GM23338 (cell line): Measurements from ENCODE around the gene RAG1. TPM values are rescaled to one million over a fixed set of nuclear protein-coding genes. Genes with fewer than 3 reads are reported as not detected.
A peak's percentile ranks its signal among the peaks of the same experiment; 100 is the strongest.
"Not testable (repeated sequence)": the region's sequence is repeated elsewhere in the genome, so short reads cannot be mapped to it uniquely, and the experiment has no call there.

Experiments used
- ATAC-seq: fragments of 200-7000 bp; cut with Tn5 transposase; 3 replicates; pipeline ENCODE4 v1.9.1; 2020
- DNase-seq: peaks from one replicate; pipeline ENCODE4 v3.0.0-alpha.2; 2015; ENCODE audit warnings: low spot score
- H2AFZ ChIP-seq: fragments of 200-600 bp; sonication (generic); 2 replicates; pipeline ENCODE4 v1.8.0; 2016; ENCODE audit warnings: antibody characterized with exemption, mild to moderate bottlenecking, moderate library complexity
- H3F3A ChIP-seq: fragments of 200-600 bp; sonication (generic); replicated peaks from 2 replicates; pipeline ENCODE4 v1.8.0; 2017; ENCODE audit warnings: antibody characterized with exemption, mixed run types, low read depth
- H3K27ac ChIP-seq: fragments of 200-600 bp; sonication (generic); 2 replicates; pipeline ENCODE4 v1.6.1; 2016; ENCODE audit warnings: low read depth
- H3K27me3 ChIP-seq: fragments of 200-600 bp; sonication (generic); 2 replicates; pipeline ENCODE4 v1.8.0; 2016; ENCODE audit warnings: mild to moderate bottlenecking, mixed run types, moderate library complexity; ENCODE audit not compliant: insufficient read depth
- H3K36me3 ChIP-seq: fragments of 200-600 bp; sonication (generic); 2 replicates; pipeline ENCODE4 v1.8.0; 2016; ENCODE audit warnings: mild to moderate bottlenecking; ENCODE audit not compliant: insufficient read depth
- H3K4me1 ChIP-seq: fragments of 200-600 bp; sonication (generic); 2 replicates; pipeline ENCODE4 v1.8.0; 2016; ENCODE audit warnings: mild to moderate bottlenecking, moderate library complexity; ENCODE audit not compliant: insufficient read depth
- H3K4me2 ChIP-seq: fragments of 200-600 bp; sonication (generic); 2 replicates; pipeline ENCODE4 v1.7.1; 2017; ENCODE audit warnings: mixed run types
- H3K4me3 ChIP-seq: fragments of 200-600 bp; sonication (generic); 2 replicates; pipeline ENCODE4 v1.6.1; 2016; ENCODE audit warnings: mixed run types
- H3K79me2 ChIP-seq: fragments of 200-600 bp; sonication (generic); replicated peaks from 2 replicates; pipeline ENCODE4 v1.8.0; 2017; ENCODE audit warnings: mild to moderate bottlenecking; ENCODE audit not compliant: insufficient read depth
- H3K9me2 ChIP-seq: fragments of 200-600 bp; sonication (generic); 2 replicates; pipeline ENCODE4 v1.8.0; 2017; ENCODE audit not compliant: insufficient read depth
- H4K20me1 ChIP-seq: fragments of 200-600 bp; sonication (generic); replicated peaks from 2 replicates; pipeline ENCODE4 v1.8.0; 2017; ENCODE audit warnings: mild to moderate bottlenecking; ENCODE audit not compliant: insufficient read depth
- H3K27ac Mint-ChIP-seq: 2 replicates; pipeline ENCODE4 v1.8.0; 2020; ENCODE audit warnings: inconsistent platforms, mild to moderate bottlenecking, moderate library complexity, mixed read lengths
- H3K27me3 Mint-ChIP-seq: 3 replicates; pipeline ENCODE4 v1.8.0; 2022; ENCODE audit warnings: low read depth, mild to moderate bottlenecking, moderate library complexity, mixed read lengths, inconsistent platforms; ENCODE audit not compliant: insufficient read depth, poor library complexity
- H3K36me3 Mint-ChIP-seq: 3 replicates; pipeline ENCODE4 v1.8.0; 2021; ENCODE audit warnings: low read depth, mild to moderate bottlenecking, inconsistent platforms, moderate library complexity, mixed read lengths
- H3K4me1 Mint-ChIP-seq: 3 replicates; pipeline ENCODE4 v1.8.0; 2020; ENCODE audit warnings: mild to moderate bottlenecking, inconsistent platforms, mixed read lengths
- H3K4me3 Mint-ChIP-seq: 3 replicates; pipeline ENCODE4 v1.8.0; 2021; ENCODE audit warnings: moderate library complexity, mild to moderate bottlenecking, inconsistent platforms, mixed read lengths
- H3K9me3 Mint-ChIP-seq: 3 replicates; pipeline ENCODE4 v1.8.0; 2020; ENCODE audit warnings: moderate library complexity, mild to moderate bottlenecking, inconsistent platforms, mixed read lengths
- CREB1 ChIP-seq: fragments of 250-450 bp; sonication (Bioruptor Pico); IDR thresholded peaks from 2 replicates; pipeline ENCODE4 v1.5.0; 2020; ENCODE audit warnings: low read depth, mild to moderate bottlenecking, moderate library complexity
- CTCF ChIP-seq, 2 experiments: fragments of 200-600 bp in 1 of 2; sonication (generic) in 1 of 2; conservative IDR thresholded peaks; 2 replicates each; pipeline versions ENCODE4 v1.5.1 to v1.6.1; 2016 to 2017; ENCODE audit warnings: antibody characterized with exemption in 2 of 2, low read depth in 2 of 2, mild to moderate bottlenecking in 2 of 2, moderate library complexity in 1 of 2
- ETS1 ChIP-seq: IDR thresholded peaks from 2 replicates; pipeline ENCODE4 v1.6.1; 2016; ENCODE audit warnings: antibody characterized with exemption
- EZH2 ChIP-seq: fragments of 200-600 bp; sonication (generic); IDR thresholded peaks from one replicate; pipeline ENCODE4 v1.8.0; 2017; ENCODE audit warnings: antibody characterized with exemption, mild to moderate bottlenecking, low read depth; ENCODE audit not compliant: unreplicated experiment
- EZH2phosphoT487 ChIP-seq: fragments of 200-600 bp; sonication (generic); IDR thresholded peaks from one replicate; pipeline ENCODE4 v1.8.1; 2018; ENCODE audit warnings: antibody characterized with exemption; ENCODE audit not compliant: unreplicated experiment
- JUNB ChIP-seq: IDR thresholded peaks from one replicate; pipeline ENCODE4 v1.6.1; 2016; ENCODE audit warnings: antibody characterized with exemption; ENCODE audit not compliant: unreplicated experiment
- NANOG ChIP-seq: IDR thresholded peaks from 2 replicates; pipeline ENCODE4 v1.6.1; 2016; ENCODE audit warnings: antibody characterized with exemption, borderline replicate concordance
- POLR2AphosphoS5 ChIP-seq: IDR thresholded peaks from 2 replicates; pipeline ENCODE4 v1.6.1; 2016; ENCODE audit warnings: antibody characterized with exemption, low read depth
- STAT1 ChIP-seq: IDR thresholded peaks from one replicate; pipeline ENCODE4 v1.6.1; 2016; ENCODE audit warnings: antibody characterized with exemption; ENCODE audit not compliant: unreplicated experiment
- ZNF331 ChIP-seq: fragments of 250-450 bp; sonication (Bioruptor Pico); IDR thresholded peaks from 2 replicates; pipeline ENCODE4 v1.5.0; 2020; ENCODE audit warnings: low read depth, mild to moderate bottlenecking, moderate library complexity
- polyA plus RNA-seq: library from polyadenylated mRNA; unstranded; fragments of >200 nt; fragmentation: Nextera tagmentation; extraction: Ambion mirVana; gene quantifications from 2 replicates; pipeline ENCODE4 v1.2.1, GENCODE V29; 2016
- total RNA-seq: library from RNA; depleted of rRNA; stranded (reverse); fragments of >200 nt; shearing (Covaris generic); gene quantifications from 2 replicates; pipeline ENCODE4 v1.2.3, GENCODE V29; 2014

The RAG1 gene
- total and polyA plus RNA-seq, 2 experiments from 2014 or later, result 0.89 to 1.4 TPM

GRCh38 chr11:36550385-36551115, 17.3 kb upstream of the RAG1 start (continued):
- TF ChIP-seq CTCF (conservative IDR thresholded peaks at IDR 0.05; ENCODE audit: low read depth in 2 of 2) (no peak), NANOG (no peak), CREB1 (CRISPR knock-in tag) (no peak), STAT1 (no peak), JUNB (no peak), ZNF331 (CRISPR knock-in tag) (no peak), EZH2 (no peak)

GRCh38 chr11:36557390-36557789, 10.4 kb upstream of the RAG1 start:
- Histone ChIP-seq H3K4me2 (peak overlapping the region; percentile 7; the same call in 1 of the 2 replicates), H2AFZ (peak overlapping the region; percentile 64; the same call in 1 of the 2 replicates), H3K4me3 (peak overlapping the region; percentile 36)
- not testable (repeated sequence) for H3K27me3 ChIP-seq, H4K20me1 ChIP-seq, H3K27ac Mint-ChIP-seq, H3K36me3 ChIP-seq, H3K79me2 ChIP-seq, H3K4me1 ChIP-seq, ATAC-seq, H3K27me3 Mint-ChIP-seq, H3K4me3 Mint-ChIP-seq, H3F3A ChIP-seq, H3K4me1 Mint-ChIP-seq, H3K27ac ChIP-seq, H3K9me2 ChIP-seq, H3K36me3 Mint-ChIP-seq
- peaks cover 12% of the 10 kb centered on the region for H3K9me3 Mint-ChIP-seq
- peak; percentile 22 for DNase-seq

- Mint-ChIP-seq H3K9me3 (peaks cover 12% of the 10 kb centered on the region), H3K27ac (no peak overlapping the region), H3K4me3 (no peak overlapping the region), H3K4me1 (peaks cover 3% of the 10 kb centered on the region; the same call in 1 of the 3 replicates), H3K27me3 (no peaks in the 10 kb centered on the region), H3K36me3 (peaks cover 4% of the 10 kb centered on the region; the same call in 2 of the 3 replicates)
- Histone ChIP-seq H3K36me3 (no peaks in the 10 kb centered on the region), H3K79me2 (no peaks in the 10 kb centered on the region), H3F3A (no peaks in the 10 kb centered on the region), H3K4me3 (peak overlapping the region; percentile 36), H3K27ac (no peak overlapping the region), H2AFZ (peak overlapping the region; percentile 64; the same call in 1 of the 2 replicates), H3K4me2 (peak overlapping the region; percentile 7; the same call in 1 of the 2 replicates), H3K4me1 (no peaks in the 10 kb centered on the region), H4K20me1 (no peaks in the 10 kb centered on the region), H3K27me3 (no peaks in the 10 kb centered on the region), H3K9me2 (no peaks in the 10 kb centered on the region)
- DNase-seq, result no peak
- ATAC-seq, result no peak
- TF ChIP-seq JUNB (no peak), CTCF (conservative IDR thresholded peaks at IDR 0.05; ENCODE audit: low read depth in 2 of 2) (no peak), ETS1 (no peak), NANOG (no peak), POLR2AphosphoS5 (no peak), EZH2phosphoT487 (no peak), EZH2 (no peak)
Measured at GRCh38 chr11:36557991-36558390, 9.8 kb upstream of the RAG1 start.
